NCI-H2196 (cell line): ENCODE measurements around the gene GPR148.
A peak's percentile ranks its signal among the peaks of the same experiment; 100 is the strongest.

Experiments
- DNase-seq: peaks from one replicate; lab custom pipeline; 2025; ENCODE audit not compliant: unreplicated experiment; lab: John Stamatoyannopoulos, UW

The GPR148 gene

DNA sequence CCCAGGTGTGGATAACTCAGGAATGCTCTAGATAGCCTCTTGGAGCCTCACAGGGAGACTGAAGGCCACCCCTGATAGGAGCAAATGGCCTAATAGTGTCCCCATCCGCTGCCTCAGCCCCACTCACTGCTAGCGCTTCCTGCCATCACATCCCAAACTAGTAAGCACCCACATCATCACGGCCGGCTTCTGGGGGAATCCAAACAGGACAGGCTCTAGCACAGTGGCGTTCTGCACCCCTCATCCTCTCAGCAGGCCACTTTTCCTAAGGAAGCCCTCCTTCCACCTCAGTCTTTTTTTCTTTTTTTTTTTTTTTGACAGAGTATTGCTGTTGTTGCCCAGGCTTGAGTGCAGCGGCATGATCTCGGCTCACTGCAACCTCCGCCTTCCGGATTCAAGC lies 20.2 kb downstream of the GPR148 start:
- no peak for DNase-seq

DNA sequence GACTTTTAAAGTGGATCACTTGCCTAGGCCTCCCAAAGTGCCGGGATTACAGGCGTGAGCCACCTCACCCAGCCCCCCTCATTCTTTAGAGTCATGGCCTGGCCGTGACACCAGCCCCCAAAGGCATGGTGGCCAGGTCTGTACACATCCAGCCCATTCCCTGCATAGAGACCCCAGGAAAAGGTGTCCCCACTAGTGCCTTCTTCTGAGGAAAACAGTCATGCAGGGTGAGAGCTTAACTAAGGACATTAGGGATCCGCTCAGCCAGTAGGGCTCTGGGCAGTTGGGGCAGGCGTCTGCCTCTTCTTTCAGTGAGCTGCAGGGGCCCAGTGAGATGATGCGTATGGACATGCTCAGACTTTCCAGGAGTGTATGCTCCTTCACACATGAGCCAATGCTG lies 20.8 kb downstream of the GPR148 start:
- no peak for DNase-seq

- no peak for DNase-seq
These were observed 25.9 kb downstream of the GPR148 start for GRCh38 chr2:130754811-130755210.

DNA sequence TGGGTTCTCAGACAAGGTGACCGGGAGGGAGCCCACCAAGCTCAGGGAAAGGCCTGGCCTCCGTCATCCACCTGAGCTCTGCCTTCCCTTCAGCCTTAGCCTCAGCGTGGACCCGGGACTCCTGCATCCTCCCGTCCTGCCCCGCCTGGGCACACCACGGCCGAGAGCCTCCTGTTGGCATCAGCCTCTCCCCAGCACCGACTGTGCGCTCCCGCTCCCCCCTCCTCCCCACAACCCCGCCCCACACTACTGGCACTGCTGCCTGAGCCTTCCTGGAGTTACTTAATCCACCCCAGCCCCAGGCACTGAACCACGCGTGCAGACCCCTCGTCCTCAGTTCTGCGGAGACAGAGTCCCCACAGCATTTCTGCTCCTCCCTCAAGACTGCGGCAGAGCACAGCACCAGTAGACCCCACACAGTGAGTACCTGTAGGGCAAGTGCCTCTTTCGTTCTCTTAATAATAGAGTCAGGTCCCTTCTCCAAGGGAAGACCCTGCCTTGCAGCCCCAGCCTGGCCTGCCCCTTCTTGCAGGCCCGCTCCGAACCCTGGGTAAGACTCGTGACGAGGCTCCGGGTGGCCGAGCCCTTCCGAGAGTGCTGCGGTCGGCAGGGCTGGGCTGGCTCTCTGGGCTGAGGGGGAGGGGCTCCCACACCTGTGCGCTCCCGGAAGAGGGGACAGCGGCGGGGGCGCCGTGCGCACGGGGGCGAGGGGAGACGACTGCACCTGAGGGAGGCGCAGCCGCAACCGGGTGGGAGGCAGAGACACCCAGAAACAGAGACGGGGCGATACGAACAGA lies 26.6 kb downstream of the GPR148 start, which contains the start of gene AMER3:
Gene AMER3, plus strand, starts transcription at position 285 of the 797 bp plus-strand sequence. CDS start 6,533 bp downstream, outside the sequence.
- DNase-seq: peak; percentile 44

DNA sequence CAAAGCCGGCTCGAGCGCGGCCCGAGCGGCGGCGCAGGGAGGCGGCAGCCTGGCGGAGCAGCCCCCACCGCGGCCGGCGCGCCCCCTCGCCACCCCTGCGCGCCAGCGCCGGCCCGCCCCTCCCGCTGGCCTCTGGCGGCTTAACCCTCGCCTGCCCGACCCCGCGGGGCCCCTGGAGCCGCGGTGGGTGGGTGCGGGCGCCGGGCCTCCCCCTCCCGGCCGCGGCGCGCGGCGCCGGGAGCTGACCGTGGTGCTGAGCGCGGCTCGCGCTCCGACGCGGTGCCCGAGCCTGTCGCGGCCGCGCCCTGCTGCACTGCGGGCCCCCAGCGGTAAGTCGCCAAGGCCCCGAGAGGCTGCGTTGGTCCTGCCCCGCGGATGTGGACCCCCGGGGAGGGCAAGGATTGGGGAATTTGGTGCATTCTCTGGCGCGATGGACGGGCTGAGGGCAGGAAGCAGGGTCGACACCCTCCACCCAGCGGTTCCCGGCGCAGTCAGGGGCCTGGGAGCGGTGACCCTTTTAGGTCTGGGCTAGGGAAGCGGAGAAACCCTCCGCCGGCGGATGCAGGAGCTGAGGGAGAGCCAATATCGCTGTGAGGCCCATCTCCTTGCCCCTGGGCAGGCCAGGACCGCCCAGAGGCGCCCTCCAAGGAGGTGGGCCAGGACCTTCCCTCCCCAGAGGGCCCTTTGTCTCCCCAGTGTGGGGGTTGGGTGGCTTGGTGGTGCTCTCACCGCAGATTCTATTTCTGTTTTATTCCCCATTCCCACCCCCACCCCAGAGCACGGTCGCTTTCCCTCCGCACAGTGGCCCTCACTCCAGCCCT lies 27.4 kb downstream of the GPR148 start:
- DNase-seq: peak; percentile 44

GRCh38 chr2:130756874-130757668 lies 28.2 kb downstream of the GPR148 start:
- no peak for DNase-seq

- DNase-seq: peak; percentile 87
These were observed 31.3 kb downstream of the GPR148 start for GRCh38 chr2:130759906-130760753.

- DNase-seq: no peak
These were observed 32.2 kb downstream of the GPR148 start for GRCh38 chr2:130760754-130761751.

GRCh38 chr2:130762031-130762909 lies 33.4 kb downstream of the GPR148 start:
- DNase-seq: no peak

DNA sequence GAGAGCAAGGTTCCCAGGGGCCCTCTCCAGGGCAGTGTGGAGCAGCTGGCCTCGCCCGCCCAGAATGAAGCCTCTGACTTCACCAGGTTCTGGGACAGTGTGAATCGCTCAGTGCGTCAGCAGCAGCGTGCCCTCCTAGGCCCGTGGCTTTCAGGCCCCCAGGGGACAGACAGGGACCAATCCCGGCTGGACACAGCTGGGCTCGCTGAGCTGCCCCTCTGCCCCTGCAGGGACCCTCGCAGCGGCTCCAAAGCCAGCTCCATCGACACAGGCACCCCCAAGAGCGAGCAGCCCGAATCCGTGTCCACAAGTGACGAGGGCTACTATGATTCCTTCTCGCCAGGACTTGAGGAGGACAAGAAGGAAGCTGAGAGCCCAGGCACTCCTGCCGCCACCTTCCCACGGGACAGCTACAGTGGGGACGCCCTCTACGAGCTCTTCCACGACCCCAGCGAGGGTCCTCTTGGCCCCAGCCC lies 34.1 kb downstream of the GPR148 start:
- no peak for DNase-seq

- no peak for DNase-seq
These were observed 34.5 kb downstream of the GPR148 start for GRCh38 chr2:130763405-130763804.

DNA sequence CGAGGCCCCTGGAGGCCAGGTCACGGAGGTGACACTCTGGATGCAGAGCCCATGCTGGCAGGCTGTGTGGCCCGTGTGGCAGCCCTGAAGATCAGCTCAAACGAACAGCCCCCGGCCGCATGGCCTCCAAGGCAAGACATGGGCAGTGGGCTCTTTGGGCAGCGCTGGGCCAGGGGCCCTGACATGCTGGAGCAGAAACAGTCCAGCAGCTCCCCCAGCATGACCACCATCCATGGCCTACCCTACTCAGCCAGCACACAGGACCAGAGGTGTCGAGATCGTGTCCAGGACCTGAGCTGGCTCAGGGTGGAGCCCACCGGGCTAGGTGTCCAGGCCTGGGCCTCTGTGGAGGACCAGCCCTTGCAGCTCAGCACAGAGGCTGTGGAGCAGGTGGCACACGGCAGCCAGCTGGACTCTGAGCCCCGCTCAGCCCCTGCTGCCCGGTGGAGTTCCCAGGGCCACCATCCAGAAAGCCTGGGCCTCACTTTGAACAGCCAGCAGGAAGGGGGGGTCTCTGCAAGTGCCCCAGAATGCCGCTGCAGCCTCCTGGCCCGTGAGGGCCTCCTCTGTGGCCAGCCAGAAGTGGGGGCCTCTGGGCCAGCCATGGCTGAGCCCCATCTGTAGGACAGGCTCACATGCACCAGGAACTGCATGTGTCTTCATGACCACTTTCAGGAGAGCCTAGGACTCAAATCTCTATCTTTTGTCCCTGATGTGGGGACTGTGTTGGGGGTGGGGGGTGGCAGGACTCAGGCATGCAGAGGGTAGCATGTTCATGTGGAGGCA lies 35.4 kb downstream of the GPR148 start:
- DNase-seq: no peak

DNA sequence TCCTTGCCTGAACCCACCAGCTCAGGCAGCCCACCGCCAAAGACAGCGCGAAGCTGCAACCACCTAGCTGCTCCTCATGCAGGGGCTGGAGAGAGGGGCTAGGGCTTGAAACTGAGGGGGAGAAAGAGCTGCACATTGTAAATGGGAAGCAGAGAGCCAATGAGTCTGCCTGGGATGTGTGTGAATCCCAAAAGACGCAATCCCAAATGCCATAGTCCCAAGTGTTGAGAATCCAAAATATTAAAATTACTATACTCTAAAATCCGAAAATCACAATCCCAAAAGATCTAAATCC lies 35.9 kb downstream of the GPR148 start:
- DNase-seq: no peak

DNA sequence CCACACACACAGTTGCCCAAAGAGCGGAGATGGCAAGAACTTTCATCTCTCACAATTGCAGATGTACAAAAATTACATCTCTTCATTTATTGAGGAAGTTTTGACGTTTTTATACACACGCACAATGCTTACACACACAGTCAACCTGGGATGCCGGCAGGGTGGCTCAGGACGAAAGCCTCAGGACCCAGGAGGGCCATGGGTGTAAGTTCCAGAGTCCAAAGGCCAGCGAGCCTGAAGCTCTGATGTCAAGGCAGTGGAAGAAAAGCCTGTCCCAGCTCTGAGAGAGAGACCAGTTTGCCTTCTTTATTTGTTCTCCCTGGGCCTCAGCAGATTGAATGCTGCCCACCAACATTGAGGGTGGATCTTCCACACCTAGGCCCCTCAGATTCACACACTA lies 36.6 kb downstream of the GPR148 start:
- no peak for DNase-seq

DNA sequence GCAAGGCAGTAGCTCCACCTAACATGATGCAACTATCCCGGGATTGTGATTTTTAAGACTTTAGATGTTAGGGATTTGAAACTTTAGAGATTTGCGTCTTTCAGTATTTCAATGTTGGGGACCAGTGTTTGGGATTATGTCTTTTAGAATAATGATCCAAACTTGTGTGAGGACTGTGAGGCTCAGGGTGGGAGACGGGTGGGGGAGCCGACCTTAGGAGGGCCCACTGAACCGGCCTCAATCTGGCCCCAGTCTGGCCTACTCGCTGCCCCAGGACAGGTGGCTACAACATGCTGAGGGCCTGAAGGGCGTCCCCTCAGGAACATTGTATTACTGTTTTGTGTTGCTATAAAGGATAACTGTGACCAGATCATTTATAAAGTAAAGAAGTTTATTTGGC lies 37.2 kb downstream of the GPR148 start:
- DNase-seq: no peak

DNA sequence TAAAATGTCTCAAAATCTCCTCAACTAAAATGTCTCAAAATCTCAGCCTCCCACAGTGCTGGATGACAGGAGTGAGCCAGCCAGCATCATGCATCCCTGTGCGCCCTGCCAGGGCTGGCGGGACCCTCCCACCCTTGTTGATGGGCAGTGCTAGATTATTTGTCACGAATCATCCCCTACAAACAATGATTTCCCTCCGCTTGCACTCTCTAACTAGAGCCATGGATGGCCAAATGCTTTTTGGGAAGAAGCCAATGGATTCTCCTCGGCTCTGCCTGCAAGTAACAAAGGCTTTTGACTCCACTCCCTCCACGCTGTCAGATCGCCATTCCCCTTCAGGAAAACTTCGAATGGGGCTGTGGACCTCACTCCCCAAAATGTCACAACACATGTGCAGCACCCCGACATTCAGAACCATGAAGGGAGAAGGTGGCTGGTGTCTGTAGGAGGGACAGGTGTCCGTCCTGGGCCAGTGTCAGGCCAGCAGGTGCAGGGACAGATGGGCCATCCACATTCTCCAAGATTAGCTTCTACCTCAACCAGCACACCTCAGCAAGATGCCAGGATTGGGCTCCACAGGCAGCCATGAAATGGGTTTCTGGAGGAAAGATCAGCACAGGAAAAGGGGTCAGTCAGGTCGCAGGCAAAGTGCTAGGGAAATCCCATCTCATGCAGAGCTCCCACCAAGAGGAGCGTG lies 38.0 kb downstream of the GPR148 start:
- DNase-seq: no peak

DNA sequence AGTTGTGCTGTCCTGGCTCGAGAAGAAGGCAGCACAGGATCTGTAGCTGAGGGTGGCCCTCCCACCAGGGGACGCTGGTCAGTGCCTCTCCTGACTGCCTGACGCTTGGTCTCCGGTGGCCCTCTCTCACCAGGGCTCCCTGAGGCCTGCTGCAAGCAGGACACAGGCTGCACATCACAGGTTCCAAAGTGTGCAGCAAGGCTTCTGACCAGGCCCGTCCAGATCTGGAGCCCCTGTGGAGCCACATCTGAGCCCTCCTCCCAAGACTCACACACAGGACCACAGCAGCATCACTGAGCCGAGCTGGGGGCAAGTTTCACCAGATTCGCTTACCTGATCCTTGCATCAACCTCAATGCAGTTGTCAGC lies 38.5 kb downstream of the GPR148 start:
- DNase-seq: no peak
